NCI-H187 treated with DMSO at 0.1 percent for 48 hours (cell line): Measurements from ENCODE around the gene DPCD.

Source experiments
- DNase-seq: peaks from one replicate; lab custom pipeline; 2025; lab: John Stamatoyannopoulos, UW

Gene DPCD

GRCh38 chr10:101587725-101588653 is at the start of gene DPCD, which contains the start of gene POLL:
DPCD (plus strand) TSS chr10:101588321; CDS start chr10:101588337, 16 bp downstream.
POLL (minus strand) TSS chr10:101588257; CDS start chr10:101587360, 897 bp downstream.
- DNase-seq: peak; percentile 64

GRCh38 chr10:101538446-101538845 is 49.7 kb upstream of the DPCD start:
- DNase-seq: peak; percentile 1

- DNase-seq: no peak
These were observed 42.2 kb upstream of the DPCD start for GRCh38 chr10:101545898-101546297.

- DNase-seq: no peak
These were observed 37.2 kb upstream of the DPCD start for GRCh38 chr10:101550965-101551364.

GRCh38 chr10:101552442-101552841 is 35.7 kb upstream of the DPCD start:
- DNase-seq: no peak

GRCh38 chr10:101557541-101557940 is 30.6 kb upstream of the DPCD start:
- DNase-seq: no peak

- DNase-seq: no peak
These were observed 29.9 kb upstream of the DPCD start for GRCh38 chr10:101558204-101558603.

- no peak for DNase-seq
These were observed 29.2 kb upstream of the DPCD start for GRCh38 chr10:101558671-101559595.

- no peak for DNase-seq
These were observed 28.4 kb upstream of the DPCD start for GRCh38 chr10:101559596-101560297.

GRCh38 chr10:101560298-101561067 is 27.6 kb upstream of the DPCD start:
- no peak for DNase-seq

GRCh38 chr10:101561068-101561915 is 26.8 kb upstream of the DPCD start:
- no peak for DNase-seq

- DNase-seq: no peak
These were observed 25.9 kb upstream of the DPCD start for GRCh38 chr10:101562231-101562630.

GRCh38 chr10:101563007-101563406 is 25.1 kb upstream of the DPCD start:
- no peak for DNase-seq

- DNase-seq: no peak
These were observed 24.6 kb upstream of the DPCD start for GRCh38 chr10:101563497-101564040.

GRCh38 chr10:101564490-101564991 is 23.6 kb upstream of the DPCD start:
- DNase-seq: no peak

- DNase-seq: no peak
These were observed 22.7 kb upstream of the DPCD start for GRCh38 chr10:101565370-101565900.

GRCh38 chr10:101565936-101566332 is 22.2 kb upstream of the DPCD start:
- no peak for DNase-seq

GRCh38 chr10:101566333-101567164 is 21.6 kb upstream of the DPCD start:
- no peak for DNase-seq
